Smooth muscle cell (in vitro differentiated cells): ENCODE results near the gene ABHD17C. TPM values are rescaled to one million over a fixed set of nuclear protein-coding genes. Genes with fewer than 3 reads are reported as not detected.

Experiments used
- DNase-seq: peaks from one replicate; lab custom pipeline; 2025; ENCODE audit not compliant: unreplicated experiment; lab: John Stamatoyannopoulos, UW
- H2AFZ ChIP-seq: fragments of 200-600 bp; sonication (generic); 2 replicates; pipeline ENCODE4 v1.6.0; 2016; ENCODE audit warnings: antibody characterized with exemption, low read depth, mild to moderate bottlenecking
- H3F3A ChIP-seq: fragments of 200-600 bp; sonication (generic); 2 replicates; pipeline ENCODE4 v1.6.0; 2017; ENCODE audit warnings: antibody characterized with exemption, low read depth
- H3K27ac ChIP-seq: fragments of 200-600 bp; sonication (generic); 2 replicates; pipeline ENCODE4 v1.5.1; 2016; ENCODE audit warnings: low read depth, mild to moderate bottlenecking
- H3K27me3 ChIP-seq: fragments of 200-600 bp; sonication (generic); 2 replicates; pipeline ENCODE4 v1.6.1; 2016; ENCODE audit warnings: low read depth, mild to moderate bottlenecking
- H3K36me3 ChIP-seq: fragments of 200-600 bp; sonication (generic); 2 replicates; pipeline ENCODE4 v1.5.1; 2016; ENCODE audit warnings: low read depth
- H3K4me1 ChIP-seq: fragments of 200-600 bp; sonication (generic); 2 replicates; pipeline ENCODE4 v1.5.1; 2016; ENCODE audit warnings: low read depth
- H3K4me2 ChIP-seq: fragments of 200-600 bp; sonication (generic); 2 replicates; pipeline ENCODE4 v1.6.0; 2016; ENCODE audit warnings: mild to moderate bottlenecking
- H3K4me3 ChIP-seq: fragments of 200-600 bp; sonication (generic); 2 replicates; pipeline ENCODE4 v1.5.1; 2016; ENCODE audit warnings: mild to moderate bottlenecking
- H3K79me2 ChIP-seq: fragments of 200-600 bp; sonication (generic); 2 replicates; pipeline ENCODE4 v1.6.0; 2016; ENCODE audit warnings: low read depth, mild to moderate bottlenecking
- H3K9ac ChIP-seq: fragments of 200-600 bp; sonication (generic); 2 replicates; pipeline ENCODE4 v1.6.0; 2016; ENCODE audit warnings: low read depth
- H3K9me3 ChIP-seq: fragments of 200-600 bp; sonication (generic); replicated peaks from 2 replicates; pipeline ENCODE4 v1.5.1; 2016; ENCODE audit warnings: low read depth
- H4K20me1 ChIP-seq: fragments of 200-600 bp; sonication (generic); 2 replicates; pipeline ENCODE4 v1.6.0; 2016; ENCODE audit warnings: low read depth
- CTCF ChIP-seq: fragments of 200-600 bp; sonication (generic); IDR thresholded peaks from 2 replicates; pipeline ENCODE4 v1.5.1; 2017; ENCODE audit warnings: borderline replicate concordance, mild to moderate bottlenecking, antibody characterized with exemption; ENCODE audit not compliant: insufficient read depth, poor library complexity, severe bottlenecking
- WGBS: methylation state at CpG from one replicate; pipeline ENCODE4 v1.1.7; 2016; ENCODE audit warnings: low lambda C conversion rate; 5-methylcytosine and 5-hydroxymethylcytosine counted together
- polyA plus RNA-seq: library from polyadenylated mRNA; unstranded; fragments of >200 nt; fragmentation: Nextera tagmentation; extraction: Ambion mirVana; gene quantifications from 2 replicates; pipeline ENCODE4 v1.2.1, GENCODE V29; 2016
- total RNA-seq: library from RNA; depleted of rRNA; stranded (reverse); fragments of >200 nt; gene quantifications from 2 replicates; pipeline ENCODE4 v1.2.3, GENCODE V29; 2014

The ABHD17C gene
- total and polyA plus RNA-seq, 2 experiments from 2014 or later: 3.1 to 4.1 TPM

- no peaks in the 10 kb centered on the region for H3F3A ChIP-seq
- 61% methylated on average over 2 of the region's 2 CpGs for WGBS
Measured at GRCh38 chr15:80669663-80670273, 25.3 kb upstream of the ABHD17C start.

GRCh38 chr15:80673561-80674244 is 21.4 kb upstream of the ABHD17C start:
- Histone ChIP-seq H3K36me3 (no peaks in the 10 kb centered on the region), H3K4me1 (no peaks in the 10 kb centered on the region), H3K79me2 (no peaks in the 10 kb centered on the region), H3K27ac (no peak overlapping the region), H2AFZ (no peak overlapping the region), H3K9ac (no peak overlapping the region), H3F3A (no peaks in the 10 kb centered on the region), H4K20me1 (no peaks in the 10 kb centered on the region), H3K9me3 (no peaks in the 10 kb centered on the region), H3K27me3 (no peaks in the 10 kb centered on the region), H3K4me3 (no peak overlapping the region), H3K4me2 (peak overlapping the region; percentile 31)
- no peak for DNase-seq
- no peak for TF ChIP-seq CTCF
- 62% methylated on average over 6 of the region's 6 CpGs for WGBS

More at GRCh38 chr15:80669663-80670273, 25.3 kb upstream of the ABHD17C start:
- Histone ChIP-seq H3K27ac (no peak overlapping the region), H3K79me2 (no peaks in the 10 kb centered on the region), H3K4me3 (no peak overlapping the region), H3K27me3 (no peaks in the 10 kb centered on the region), H2AFZ (no peak overlapping the region), H3K36me3 (no peaks in the 10 kb centered on the region), H3K4me2 (no peak overlapping the region), H3K4me1 (no peaks in the 10 kb centered on the region), H3K9ac (no peak overlapping the region), H3K9me3 (no peaks in the 10 kb centered on the region), H4K20me1 (no peaks in the 10 kb centered on the region)
- DNase-seq: no peak
- no peak for TF ChIP-seq CTCF

GRCh38 chr15:80674245-80674614 is 20.9 kb upstream of the ABHD17C start:
- Histone ChIP-seq H3K4me2 (peak overlapping the region; percentile 31), H3F3A (no peaks in the 10 kb centered on the region), H4K20me1 (no peaks in the 10 kb centered on the region), H3K79me2 (no peaks in the 10 kb centered on the region), H3K27me3 (no peaks in the 10 kb centered on the region), H2AFZ (no peak overlapping the region), H3K4me1 (no peaks in the 10 kb centered on the region), H3K36me3 (no peaks in the 10 kb centered on the region), H3K9ac (no peak overlapping the region), H3K4me3 (no peak overlapping the region), H3K27ac (no peak overlapping the region), H3K9me3 (no peaks in the 10 kb centered on the region)
- no peak for DNase-seq
- no peak for TF ChIP-seq CTCF

GRCh38 chr15:80677041-80677440 is 18.1 kb upstream of the ABHD17C start:
- no peak for DNase-seq
- H2AFZ ChIP-seq: no peak overlapping the region
- H3K27ac ChIP-seq: no peak overlapping the region
- no peaks in the 10 kb centered on the region for H3F3A ChIP-seq
- no peaks in the 10 kb centered on the region for H3K27me3 ChIP-seq
- no peak overlapping the region for H3K4me2 ChIP-seq
- H3K4me3 ChIP-seq: no peak overlapping the region
- no peaks in the 10 kb centered on the region for H3K79me2 ChIP-seq
- no peaks in the 10 kb centered on the region for H3K4me1 ChIP-seq
- H3K9ac ChIP-seq: no peak overlapping the region
- TF ChIP-seq CTCF: no peak
- 94% methylated on average over 2 of the region's 2 CpGs for WGBS
- H3K9me3 ChIP-seq: no peaks in the 10 kb centered on the region
- H3K36me3 ChIP-seq: no peaks in the 10 kb centered on the region
- no peaks in the 10 kb centered on the region for H4K20me1 ChIP-seq
